Stimulated activated CD4-positive, alpha-beta T cell treated with anti-CD3 and anti-CD28 coated beads, Interleukin-4, amount 100 ng/mL, for 1 hour (primary cell): ENCODE measurements around the gene SIAH3.

ENCODE experiments used
- DNase-seq: peaks from one replicate; pipeline ENCODE4 v3.0.0-alpha.2; 2020

Gene SIAH3

GRCh38 chr13:45820106-45820838 lies 31.3 kb downstream of the SIAH3 start:
- DNase-seq, result no peak

- no peak for DNase-seq
These were observed 33.7 kb downstream of the SIAH3 start for GRCh38 chr13:45817833-45818232.

- DNase-seq, result no peak
These were observed 35.1 kb downstream of the SIAH3 start for GRCh38 chr13:45816427-45816826.

DNA sequence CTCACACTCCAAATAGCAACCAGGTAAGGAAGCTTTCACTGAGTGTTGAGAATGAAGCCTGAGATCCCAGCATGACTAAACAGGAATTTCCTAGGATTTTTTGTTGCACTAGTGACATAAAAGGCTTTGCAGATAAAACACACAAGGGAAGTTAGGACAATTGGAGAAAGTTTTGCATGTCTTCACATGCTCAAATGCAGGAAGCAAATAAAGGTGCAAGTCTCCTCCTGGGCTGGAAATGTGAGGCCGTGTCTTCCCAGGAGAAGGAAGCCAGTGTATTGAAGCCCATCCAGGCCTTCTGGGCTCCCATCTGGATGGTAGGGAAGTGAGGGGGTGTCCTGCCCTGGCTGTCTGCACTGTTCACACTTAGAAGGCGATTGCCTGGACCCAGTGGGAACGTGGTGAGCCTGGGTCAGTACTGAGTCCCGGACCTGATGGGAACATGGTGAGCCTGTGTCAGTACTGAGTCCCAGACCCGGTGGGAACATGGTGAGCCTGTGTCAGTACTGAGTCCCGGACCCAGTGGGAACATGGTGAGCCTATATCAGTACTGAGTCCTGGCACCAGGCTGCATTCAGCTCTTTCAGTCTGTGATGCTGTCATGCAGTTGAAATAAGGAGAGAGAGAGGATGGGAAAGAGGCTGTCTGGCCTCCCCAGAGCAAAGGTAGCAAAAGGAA lies 38.7 kb downstream of the SIAH3 start:
- DNase-seq, result no peak

DNA sequence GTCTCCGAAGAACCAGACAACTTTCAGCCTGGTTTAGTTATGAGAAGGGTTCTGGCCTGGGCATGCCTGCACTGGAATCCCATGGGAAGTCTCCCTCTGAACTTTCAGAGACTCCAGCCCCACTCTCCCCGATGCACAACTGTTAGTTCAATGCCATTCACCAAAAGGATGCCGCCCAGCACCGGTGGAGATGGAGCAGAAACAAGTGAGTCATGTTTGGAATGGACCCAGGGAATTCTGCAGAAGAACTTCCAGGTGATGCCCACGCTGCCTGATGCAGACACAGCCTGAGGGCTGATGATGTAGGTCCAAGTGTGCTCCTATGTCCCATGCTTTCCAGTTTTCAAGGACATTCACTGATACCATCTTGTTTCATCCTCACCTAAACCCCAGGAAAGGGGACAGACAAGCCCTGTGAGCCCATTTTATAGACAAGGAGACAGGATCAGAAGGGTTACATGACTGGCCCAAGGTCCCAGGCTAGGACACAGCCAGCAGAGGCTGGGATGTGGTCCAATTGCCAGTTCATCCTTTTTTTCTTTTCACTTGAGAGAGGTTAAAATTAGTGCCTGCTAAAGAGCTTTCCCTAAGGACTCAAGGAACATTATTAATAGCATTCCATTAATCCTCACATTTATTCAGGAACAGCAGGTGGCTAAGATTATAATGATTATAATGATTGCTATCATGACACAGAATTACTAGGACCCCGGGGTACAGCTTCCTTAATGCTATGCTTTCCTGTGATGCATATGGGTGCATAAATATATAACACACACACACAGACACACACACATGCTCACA lies 39.5 kb downstream of the SIAH3 start:
- DNase-seq, result no peak

GRCh38 chr13:45809801-45810394 lies 41.7 kb downstream of the SIAH3 start:
- no peak for DNase-seq

DNA sequence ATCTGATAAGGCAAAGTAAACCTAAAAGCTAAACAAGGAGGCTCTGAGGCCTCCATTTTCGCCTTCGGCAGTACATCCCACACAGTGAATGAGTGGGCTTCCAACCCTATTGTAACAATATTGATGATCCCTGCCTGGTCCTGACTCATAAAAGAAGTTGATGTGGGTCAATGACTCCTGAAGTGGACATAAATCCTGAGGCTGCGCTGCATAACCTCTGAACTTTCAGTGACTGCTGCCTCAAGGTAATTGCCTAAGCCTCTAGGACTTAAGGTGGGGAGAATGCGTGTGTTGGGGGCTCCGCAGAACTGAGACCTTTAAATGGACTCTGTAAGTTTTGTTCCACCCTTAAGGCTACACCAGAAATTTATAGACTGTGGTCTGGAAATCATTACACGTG lies 42.6 kb downstream of the SIAH3 start:
- no peak for DNase-seq

- DNase-seq, result no peak
These were observed 43.9 kb downstream of the SIAH3 start for GRCh38 chr13:45807520-45808099.

- DNase-seq, result no peak
These were observed 51.1 kb downstream of the SIAH3 start for GRCh38 chr13:45800485-45800884.

DNA sequence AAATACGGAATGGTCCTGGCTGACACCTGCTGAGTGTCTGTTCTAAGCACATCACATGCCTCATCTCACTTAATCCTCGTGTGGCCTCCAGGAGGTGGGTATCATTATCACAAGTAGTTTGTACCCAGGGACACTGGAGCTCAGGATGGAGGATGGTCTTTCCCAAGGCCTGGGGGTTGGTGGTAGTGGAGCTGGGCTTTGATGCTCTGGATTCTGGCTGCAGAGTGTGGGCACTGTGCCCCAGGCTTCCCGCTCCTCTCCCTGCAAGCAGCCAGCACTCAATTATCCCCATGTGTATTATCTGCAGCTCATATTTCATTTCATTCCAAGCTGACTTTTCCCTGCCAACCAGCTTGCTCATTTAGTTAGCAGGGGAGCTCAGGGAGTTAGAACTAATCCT lies 52.1 kb downstream of the SIAH3 start:
- no peak for DNase-seq

DNA sequence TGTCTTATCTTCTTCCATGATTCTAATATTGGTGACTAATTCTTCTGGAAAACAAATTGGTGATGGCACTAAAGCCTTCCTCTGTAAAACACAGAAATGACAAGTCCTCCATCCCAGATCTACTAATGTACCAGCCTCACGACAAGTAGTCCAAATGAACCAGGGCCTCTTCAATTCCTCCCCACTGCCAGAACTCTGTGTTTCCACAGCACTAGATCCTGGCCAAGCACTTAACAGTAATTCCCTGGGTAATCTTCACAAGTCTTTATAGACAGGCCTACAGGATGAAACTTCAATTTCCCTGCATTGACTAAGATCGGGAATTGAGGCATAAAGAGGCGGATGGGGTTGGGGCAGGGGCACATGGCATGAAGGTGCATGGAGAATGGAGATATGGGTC lies 52.7 kb downstream of the SIAH3 start:
- no peak for DNase-seq

- no peak for DNase-seq
These were observed 54.9 kb downstream of the SIAH3 start for GRCh38 chr13:45796426-45797235.

DNA sequence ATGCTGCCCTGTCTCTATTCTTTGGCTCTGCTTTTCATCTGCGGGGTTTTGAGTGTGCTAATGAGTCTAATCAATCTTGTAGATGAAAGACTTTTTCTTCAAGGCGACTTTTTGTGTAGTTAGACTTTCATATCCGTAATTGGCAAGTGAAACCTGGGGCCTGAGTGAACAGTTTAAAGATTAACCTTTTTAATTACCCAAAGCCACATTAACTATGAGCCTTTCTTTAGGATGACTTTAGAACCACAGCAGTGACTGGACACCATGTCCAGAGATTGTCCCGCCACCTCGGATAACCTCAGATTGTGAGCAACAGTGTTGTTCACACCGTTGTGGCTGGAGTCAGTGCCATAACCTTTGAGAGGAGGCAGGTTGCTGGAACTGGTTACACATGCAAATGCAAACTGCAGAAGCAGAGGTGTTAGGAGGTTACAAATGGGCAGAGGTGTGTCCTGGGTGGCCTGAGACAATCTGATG lies 58.7 kb downstream of the SIAH3 start:
- DNase-seq, result no peak

- no peak for DNase-seq
These were observed 63.5 kb downstream of the SIAH3 start for GRCh38 chr13:45788011-45788410.

DNA sequence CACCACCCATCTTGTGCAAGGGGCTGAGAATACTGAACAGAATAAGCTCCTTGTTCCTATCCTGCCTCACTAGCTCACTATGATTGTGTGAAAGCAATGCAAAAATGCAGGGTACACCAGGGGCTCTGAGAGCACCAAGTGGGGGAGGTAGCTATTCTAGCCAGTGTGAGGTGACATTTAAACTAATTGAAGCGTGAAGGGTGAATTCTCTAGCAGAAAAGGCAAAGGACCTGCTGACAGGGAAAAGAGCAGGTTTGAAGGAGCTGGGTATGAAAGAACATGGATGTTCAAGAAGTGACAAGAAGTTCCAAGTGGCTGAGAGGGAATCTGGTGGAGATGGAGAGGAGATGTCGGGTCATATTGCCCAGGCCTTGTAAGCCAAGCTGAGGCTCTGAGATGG lies 64.2 kb downstream of the SIAH3 start:
- DNase-seq, result no peak

DNA sequence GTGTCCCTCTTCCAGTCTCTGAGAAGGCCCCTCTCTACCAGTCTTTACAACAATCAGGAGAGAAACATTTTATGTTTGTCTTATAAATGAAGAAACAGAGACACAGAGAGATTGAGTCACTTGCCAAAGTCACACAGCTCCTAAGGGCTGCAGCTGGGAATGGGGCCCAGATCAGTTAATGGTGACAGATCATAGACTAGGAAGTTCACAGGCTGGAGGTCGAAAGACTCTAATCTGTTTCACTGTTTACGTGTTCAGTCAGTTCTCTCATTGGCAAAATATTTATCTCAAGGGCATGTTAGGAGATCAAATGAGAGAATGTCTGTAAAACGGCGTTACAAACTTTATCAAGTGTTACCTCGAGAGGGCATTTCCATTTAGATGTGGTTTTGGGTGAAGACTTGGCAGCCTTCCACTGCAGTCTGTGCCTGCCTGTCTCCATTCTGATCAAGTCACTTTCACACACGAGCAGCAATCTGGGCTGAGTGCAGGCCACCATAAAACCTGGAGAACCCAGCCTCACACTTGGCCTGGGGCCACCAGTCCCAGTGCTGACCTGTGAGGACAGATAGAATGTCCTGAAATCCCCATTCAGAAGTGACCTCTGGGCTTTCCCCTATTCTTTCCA lies 65.1 kb downstream of the SIAH3 start:
- no peak for DNase-seq

DNA sequence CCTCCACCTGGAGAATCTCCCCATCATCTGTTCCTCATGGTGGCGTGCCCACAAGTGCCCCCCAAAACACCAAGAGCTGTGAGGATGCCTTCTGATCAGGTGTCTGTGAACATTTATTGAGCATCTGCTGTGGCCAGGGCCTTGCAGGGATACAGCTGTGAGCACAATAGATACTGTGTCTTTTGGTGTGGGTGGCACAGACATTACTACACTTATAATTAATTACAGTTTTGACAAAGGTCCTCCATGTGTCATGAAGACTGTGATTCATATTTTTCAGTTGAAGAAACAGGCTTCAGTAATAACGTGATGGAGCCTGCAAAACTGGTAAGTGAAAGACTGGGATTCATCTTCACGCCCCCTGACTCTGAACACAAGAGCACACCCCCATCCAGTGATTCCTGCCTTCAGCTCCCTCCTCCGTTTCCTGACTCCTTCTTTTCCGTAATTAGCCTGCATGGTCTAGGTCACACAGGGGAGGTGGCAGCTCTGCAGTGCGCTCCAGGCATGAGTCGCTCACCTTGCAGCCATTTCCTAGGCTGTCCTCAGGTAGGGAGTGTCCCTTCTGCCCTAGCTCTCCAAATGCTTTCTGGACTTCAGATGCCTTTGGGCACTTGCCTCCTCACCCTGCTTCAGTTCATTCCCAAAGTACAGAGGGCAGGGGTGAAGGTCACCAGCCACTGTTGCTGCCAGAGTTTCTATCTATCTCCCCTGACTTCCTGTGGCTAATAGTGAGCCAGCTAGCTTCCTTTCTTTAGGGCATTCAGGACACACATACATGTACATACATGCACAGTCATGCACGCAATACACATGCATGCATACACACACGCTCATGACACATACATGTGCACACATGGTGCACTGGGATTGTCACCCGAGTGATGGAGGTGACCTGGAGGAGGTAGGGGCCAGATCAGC lies 66.5 kb downstream of the SIAH3 start:
- no peak for DNase-seq

DNA sequence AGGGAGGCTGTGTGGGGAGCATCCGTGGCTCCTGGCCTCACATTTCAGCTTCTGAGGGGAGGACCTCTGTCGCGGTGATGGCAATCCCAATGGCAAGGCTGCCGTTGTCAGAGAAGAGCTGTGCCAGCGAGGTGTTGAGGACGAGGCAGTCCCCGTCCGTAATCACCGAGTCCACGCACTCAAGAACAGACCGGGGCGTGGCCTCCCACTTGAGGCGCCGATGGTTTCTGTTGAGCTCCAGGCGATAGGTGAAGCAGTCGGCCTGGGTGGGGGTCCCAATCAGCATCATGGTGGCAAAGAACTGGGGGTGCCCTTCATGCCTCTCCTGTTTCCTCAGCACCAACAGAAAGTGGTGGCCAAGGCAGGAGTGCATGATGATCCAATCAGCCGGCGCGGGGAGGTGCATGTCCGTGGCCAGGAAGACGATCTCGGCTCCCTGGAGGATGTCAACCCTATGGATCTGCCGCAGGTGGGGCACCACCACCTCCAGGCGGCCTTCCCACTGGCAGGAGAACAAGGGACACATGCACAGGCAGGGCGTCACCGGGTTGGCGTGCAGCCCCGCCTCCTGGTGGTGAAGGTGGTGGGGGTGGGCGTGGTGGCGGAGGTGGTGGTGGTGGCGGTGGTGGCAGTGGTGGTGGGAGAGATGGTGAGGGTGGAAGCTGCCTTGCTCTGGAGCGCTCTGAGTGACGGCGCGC lies 68.1 kb downstream of the SIAH3 start:
- no peak for DNase-seq

DNA sequence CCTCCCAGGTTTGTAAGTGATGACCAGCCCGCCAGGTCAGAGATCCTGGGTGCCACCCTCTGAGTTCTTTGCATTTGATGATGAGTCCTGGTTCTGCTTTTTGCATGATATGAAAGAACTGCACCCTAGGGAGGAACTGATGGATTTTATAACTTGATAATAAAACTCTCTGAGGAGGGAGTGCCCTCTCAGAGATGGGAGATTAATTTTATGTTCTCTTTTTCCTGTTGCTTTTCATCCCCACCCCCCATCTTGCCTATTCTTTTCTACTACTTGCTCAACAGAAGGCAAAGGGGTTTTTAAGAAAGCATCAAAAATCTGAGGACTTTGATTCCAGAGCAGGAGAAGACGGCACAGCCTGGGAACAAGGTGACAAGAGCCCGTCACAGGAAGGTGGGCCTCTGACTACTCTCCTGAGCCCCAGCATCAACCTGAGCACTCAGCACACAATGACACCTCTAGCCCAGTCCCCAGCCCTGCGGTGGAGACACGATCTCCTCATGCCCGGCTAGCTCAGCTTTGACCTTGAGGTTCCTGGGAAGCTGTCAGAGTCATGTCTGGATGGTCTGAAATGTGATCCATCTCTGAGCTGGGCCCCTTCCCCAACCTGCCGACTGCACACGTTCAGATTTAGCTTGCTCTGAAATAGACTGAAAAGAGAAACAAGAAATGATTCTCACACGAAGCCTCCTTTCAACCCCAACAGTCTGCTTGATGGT lies 69.1 kb downstream of the SIAH3 start:
- DNase-seq, result no peak
